HepG2 (cell line): ENCODE measurements around the gene ADD2. TPM values are rescaled to one million over a fixed set of nuclear protein-coding genes. Genes with fewer than 3 reads are reported as not detected.

Experiments used
- ATAC-seq: fragments of 200-7000 bp; cut with Tn5 transposase; 3 replicates; pipeline ENCODE4 v1.9.1; 2020; ENCODE audit warnings: mild to moderate bottlenecking, moderate library complexity
- BruUV-seq: library from RNA; stranded (reverse); fragments of 400-500 nt; replicated peaks from 2 replicates; lab custom pipeline; 2021; lab: Mats Ljungman, UMichigan
- CTCF ChIA-PET: fragments of 300-600 bp; formaldehyde crosslinking; extraction: SDS; loops from one replicate; lab custom pipeline; 2021; ENCODE audit warnings: low total read pairs, inconsistent platforms, low intra/inter-chr PET ratio; lab: Yijun Ruan, JAX
- POLR2A ChIA-PET: fragments of 350-600 bp; sonication (Branson Sonifier 250); formaldehyde crosslinking; loops from one replicate; lab custom pipeline; 2020; ENCODE audit warnings: antibody characterized with exemption, inconsistent platforms; lab: Yijun Ruan, JAX
- DNase-seq: peaks from one replicate; pipeline ENCODE4 v3.0.0-alpha.2; 2015; ENCODE audit warnings: low spot score
- FAIRE-seq: peaks from 3 replicates; lab custom pipeline; 2011; peaks lifted over from hg19 to GRCh38; lab: Jason Lieb, UNC
- H2AFZ ChIP-seq: one replicate; pipeline ENCODE4 v1.6.1; 2011; ENCODE audit warnings: low read length, inconsistent platforms
- H3K27ac ChIP-seq: fragments of 300-600 bp; 3 replicates; pipeline ENCODE4 v1.8.0; 2011; ENCODE audit warnings: mixed run types, mild to moderate bottlenecking, mixed read lengths, low read length, inconsistent platforms; ENCODE audit not compliant: insufficient read depth; ENCODE audit errors: extremely low read length
- H3K27me3 ChIP-seq, 2 experiments: fragments of 200-600 bp in 1 of 2; 2 replicates in 1 of 2; 3 replicates in 1 of 2; pipeline versions ENCODE4 v1.6.0 to v1.8.0; 2011; ENCODE audit warnings: low read length in 2 of 2, mild to moderate bottlenecking in 2 of 2, moderate library complexity in 2 of 2, inconsistent platforms in 1 of 2; ENCODE audit not compliant: insufficient read depth in 2 of 2, control insufficient read depth in 1 of 2
- H3K36me3 ChIP-seq, 2 experiments: fragments of 200-600 bp in 1 of 2; replicated peaks in 1 of 2; 2 replicates in 1 of 2; 3 replicates in 1 of 2; pipeline versions ENCODE4 v1.5.1 to v1.8.0; 2011; ENCODE audit warnings: low read length in 2 of 2, inconsistent platforms in 1 of 2; ENCODE audit not compliant: insufficient read depth in 2 of 2, control insufficient read depth in 1 of 2
- H3K4me1 ChIP-seq: 2 replicates; pipeline ENCODE4 v1.5.1; 2012; ENCODE audit warnings: low read length, inconsistent platforms; ENCODE audit not compliant: insufficient read depth
- H3K4me2 ChIP-seq: 2 replicates; pipeline ENCODE4 v1.6.0; 2011; ENCODE audit warnings: low read depth, low read length, inconsistent platforms
- H3K4me3 ChIP-seq, 3 experiments: fragments of 200-600 bp in 1 of 3; sonication (generic), shearing (Covaris generic) in 1 of 3; replicated peaks in 1 of 3; 2 replicates each; pipeline ENCODE4 v1.5.1; 2011 to 2016; ENCODE audit warnings: low read length in 3 of 3, inconsistent platforms in 2 of 3, low read depth in 2 of 3, mild to moderate bottlenecking in 2 of 3, control low read depth in 1 of 3, mixed read lengths in 1 of 3; ENCODE audit not compliant: insufficient read depth in 1 of 3
- H3K79me2 ChIP-seq: one replicate; pipeline ENCODE4 v1.6.1; 2011; ENCODE audit warnings: low read length, inconsistent platforms; ENCODE audit not compliant: insufficient read depth
- H3K9ac ChIP-seq: 2 replicates; pipeline ENCODE4 v1.6.0; 2011; ENCODE audit warnings: mild to moderate bottlenecking, low read depth, low read length, inconsistent platforms; ENCODE audit not compliant: insufficient read depth
- H3K9me3 ChIP-seq: 2 replicates; pipeline ENCODE4 v1.5.1; 2012; ENCODE audit warnings: mild to moderate bottlenecking, low read length
- H4K20me1 ChIP-seq: 2 replicates; pipeline ENCODE4 v1.6.0; 2011; ENCODE audit warnings: inconsistent platforms, mild to moderate bottlenecking, low read length, moderate library complexity; ENCODE audit not compliant: insufficient read depth
- ATF3 ChIP-seq: sonication (generic); formaldehyde crosslinking; IDR thresholded peaks from 2 replicates; pipeline ENCODE4 v1.4.0; 2020; ENCODE audit warnings: missing genetic modification reagents
- CAMTA2 ChIP-seq: sonication (generic); formaldehyde crosslinking; IDR thresholded peaks from 2 replicates; pipeline ENCODE4 v1.4.0; 2020; ENCODE audit warnings: mild to moderate bottlenecking, missing genetic modification reagents, borderline replicate concordance
- FOXA3 ChIP-seq: IDR thresholded peaks from 2 replicates; pipeline ENCODE4 v1.6.1; 2016; ENCODE audit warnings: missing genetic modification reagents, missing compliant biosample characterization
- FOXM1 ChIP-seq: sonication (generic); formaldehyde crosslinking; IDR thresholded peaks from 2 replicates; pipeline ENCODE4 v1.5.0; 2020; ENCODE audit warnings: missing genetic modification reagents
- ISX ChIP-seq: sonication (generic); formaldehyde crosslinking; conservative IDR thresholded peaks from 2 replicates; pipeline ENCODE4 v1.5.0; 2020; ENCODE audit warnings: missing genetic modification reagents
- MED1 ChIP-seq: sonication (generic); formaldehyde crosslinking; IDR thresholded peaks from 2 replicates; pipeline ENCODE4 v1.4.0; 2020; ENCODE audit warnings: missing genetic modification reagents
- MYNN ChIP-seq: sonication (generic); formaldehyde crosslinking; IDR thresholded peaks from 2 replicates; pipeline ENCODE4 v1.4.0; 2020; ENCODE audit warnings: mild to moderate bottlenecking, low read depth, missing genetic modification reagents
- NR0B2 ChIP-seq: sonication (generic); formaldehyde crosslinking; IDR thresholded peaks from 2 replicates; pipeline ENCODE4 v1.4.0; 2020; ENCODE audit warnings: mild to moderate bottlenecking, missing genetic modification reagents
- SALL1 ChIP-seq: sonication (generic); formaldehyde crosslinking; IDR thresholded peaks from 2 replicates; pipeline ENCODE4 v1.8.0; 2022; ENCODE audit warnings: mild to moderate bottlenecking, missing genetic modification reagents
- TIGD3 ChIP-seq: sonication (generic); formaldehyde crosslinking; IDR thresholded peaks from 2 replicates; pipeline ENCODE4 v1.5.1; 2020; ENCODE audit warnings: mild to moderate bottlenecking, missing genetic modification reagents, borderline replicate concordance
- ZEB1 ChIP-seq: IDR thresholded peaks from 2 replicates; pipeline ENCODE4 v1.6.1; 2012; ENCODE audit warnings: mild to moderate bottlenecking, low read depth, inconsistent platforms; ENCODE audit not compliant: insufficient replicate concordance
- ZNF235 ChIP-seq: sonication (generic); formaldehyde crosslinking; IDR thresholded peaks from 2 replicates; pipeline ENCODE4 v1.8.1; 2023; ENCODE audit warnings: mild to moderate bottlenecking, missing genetic modification reagents, borderline replicate concordance
- ZNF414 ChIP-seq: sonication (generic); formaldehyde crosslinking; IDR thresholded peaks from 2 replicates; pipeline ENCODE4 v1.5.0; 2020; ENCODE audit warnings: missing genetic modification reagents
- ZNF580 ChIP-seq: IDR thresholded peaks from 2 replicates; pipeline ENCODE4 v1.6.1; 2016; ENCODE audit warnings: low read depth, borderline replicate concordance
- WGBS: methylation state at CpG from one replicate; pipeline ENCODE4 v1.1.6; 2017; ENCODE audit warnings: low lambda C conversion rate; 5-methylcytosine and 5-hydroxymethylcytosine counted together
- in situ Hi-C: cut with HindIII; loops from 2 replicates; pipeline ENCODE4 v1.10.0; 2017; ENCODE audit warnings: low pct_unique_long_range_greater_than_20kb; ENCODE audit not compliant: extremely low pct_ligation_motif_present
- intact Hi-C: fragments of 100-400 bp; cut with micrococcal nuclease; formaldehyde crosslinking; loops from one replicate; pipeline ENCODE4 v1.10.0; 2022; ENCODE audit not compliant: unreplicated experiment
- polyA plus RNA-seq, 8 experiments: library from polyadenylated mRNA; depleted of rRNA in 3 of 8; stranded (reverse) in 7 of 8; unstranded in 1 of 8; fragments of >200 nt; fragmentation: Illumina TruSeq in 4 of 8; extraction: Trizol in 4 of 8; gene quantifications; 2 replicates each; pipeline versions ENCODE4 v1.2.1 to v1.2.3, GENCODE V29; 2011 to 2016; ENCODE audit warnings: low read depth in 4 of 8, missing spikeins in 1 of 8, mixed read lengths in 1 of 8; ENCODE audit not compliant: insufficient read depth in 1 of 8
- total RNA-seq, 5 experiments: library from RNA; depleted of rRNA; stranded (reverse); fragments of >200 nt; fragmentation: Illumina TruSeq; extraction: Trizol; gene quantifications; 2 replicates each; pipeline ENCODE4 v1.2.3, GENCODE V29; 2016; ENCODE audit warnings: low read depth in 1 of 5

Gene ADD2
- total and polyA plus RNA-seq, 2 of the 13 experiments (the other 11 are each of a cell fraction or from before 2014, with no cell fraction given): 0.05 to 0.13 TPM

- Histone ChIP-seq H4K20me1 (no peaks in the 10 kb centered on the region), H3K9ac (no peak overlapping the region), H3K9me3 (no peaks in the 10 kb centered on the region), H3K4me2 (no peak overlapping the region), H3K4me1 (no peaks in the 10 kb centered on the region), H3K27ac (no peak overlapping the region), H2AFZ (no peak overlapping the region), H3K27me3 (peaks cover 2 to 21% of the 10 kb centered on the region in 2 experiments; a peak in 2 of 5 replicates), H3K4me3 (no peak overlapping the region), H3K36me3 (no peaks in the 10 kb centered on the region), H3K79me2 (no peaks in the 10 kb centered on the region)
- FAIRE-seq (no peak), DNase-seq (no peak), ATAC-seq (no peak)
- 5% methylated on average over 5 of the region's 5 CpGs for WGBS
- TF ChIP-seq MYNN (CRISPR knock-in tag) (no peak), NR0B2 (CRISPR knock-in tag) (no peak), ZNF414 (no peak), ZNF235 (CRISPR knock-in tag) (no peak), FOXM1 (CRISPR knock-in tag) (no peak), FOXA3 (CRISPR knock-in tag) (no peak), ZEB1 (no peak), TIGD3 (CRISPR knock-in tag) (no peak), SALL1 (CRISPR knock-in tag) (no peak), ATF3 (CRISPR knock-in tag) (no peak), MED1 (CRISPR knock-in tag) (no peak), ZNF580 (CRISPR knock-in tag) (no peak), CAMTA2 (no peak), ISX (CRISPR knock-in tag) (no peak)
- intact Hi-C loops (no loop called here), in situ Hi-C loops (no loop called here)
- no TSS peak for BruUV-seq
- CTCF ChIA-PET: no interaction called here
- POLR2A ChIA-PET: no interaction called here
These were observed 44.6 kb downstream of the ADD2 start for GRCh38 chr2:70723286-70723885.
